ENCODE results near the gene ZC3H8. TPM values are rescaled to one million over a fixed set of nuclear protein-coding genes. Genes with fewer than 3 reads are reported as not detected.

Gene ZC3H8
- total RNA-seq, 1 donor from 2014 or later, result 7.5 TPM

DNA sequence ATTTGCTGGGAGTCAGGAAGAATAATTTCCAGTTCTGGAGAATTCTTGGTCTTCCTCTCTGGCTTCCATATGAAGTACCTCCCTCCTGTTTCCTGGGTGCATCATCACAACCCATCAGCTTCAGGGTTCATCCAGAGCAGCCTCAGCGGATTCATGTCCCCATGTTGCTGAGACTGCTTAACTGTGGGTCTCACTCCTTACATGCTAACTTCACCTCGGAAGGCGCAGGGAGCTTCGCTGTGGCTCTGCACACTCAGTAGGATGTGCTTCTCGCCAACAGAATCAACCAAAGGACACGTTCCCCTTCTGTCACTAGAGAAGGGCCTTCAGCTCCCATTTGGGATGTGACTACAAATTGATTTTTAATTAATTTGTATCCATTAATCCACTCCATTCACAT, 92.5 kb downstream of the ZC3H8 start:
- peaks cover 1% of the 10 kb centered on the region for H3K9me3 Mint-ChIP-seq (ENCODE audit: unreplicated experiment)
- Histone ChIP-seq H4K20me1 (ENCODE audit: insufficient read depth, low read length) (no peaks in the 10 kb centered on the region), H3K27ac (ENCODE audit: low read depth, low read length) (no peak overlapping the region), H2AFZ (ENCODE audit: low read depth, low read length) (no peak overlapping the region), H3K4me2 (ENCODE audit: low read length) (no peak overlapping the region), H3K9me3 (ENCODE audit: insufficient read depth, low read depth, low read length) (no peaks in the 10 kb centered on the region), H3K4me3 (ENCODE audit: insufficient read depth, low read depth, low read length) (no peak overlapping the region), H3K9ac (ENCODE audit: low read length) (no peak overlapping the region), H3K4me1 (ENCODE audit: insufficient read depth, low read length) (no peaks in the 10 kb centered on the region), H3K36me3 (ENCODE audit: insufficient read depth, low read length) (no peaks in the 10 kb centered on the region), H3K79me2 (ENCODE audit: insufficient read depth, low read length) (no peaks in the 10 kb centered on the region), H3K27me3 (ENCODE audit: insufficient read depth, low read length) (peaks cover 2% of the 10 kb centered on the region)
- peaks cover 5% of the 10 kb centered on the region for H3K4me1 Mint-ChIP-seq (ENCODE audit: low read depth, unreplicated experiment)
- TF ChIP-seq EZH2 (IDR thresholded peaks at IDR 0.05; ENCODE audit: insufficient read depth, low read length) (no peak), CTCF (IDR thresholded peaks at IDR 0.05; ENCODE audit: insufficient read depth, low read depth, low read length) (no peak)
- H3K27me3 Mint-ChIP-seq (ENCODE audit: low read depth, unreplicated experiment), result peaks cover 11% of the 10 kb centered on the region
- no peak overlapping the region for H3K27ac Mint-ChIP-seq (ENCODE audit: unreplicated experiment)
- FAIRE-seq, result no peak
- no peak for DNase-seq (ENCODE audit: low read depth)
- H3K36me3 Mint-ChIP-seq (ENCODE audit: low read depth, unreplicated experiment), result no peaks in the 10 kb centered on the region
- H3K4me3 Mint-ChIP-seq (ENCODE audit: unreplicated experiment), result no peak overlapping the region

Other genes with a start within 250 kb of the ZC3H8 start
- 27.2 and 30.2 TPM in 2 replicates for gene TMEM87B, start 199.8 kb downstream of the ZC3H8 start, total RNA-seq
- not detected in 2 replicates for gene FBLN7, start 116.7 kb downstream of the ZC3H8 start, total RNA-seq
- 3.9 and 7.4 TPM in 2 replicates for gene ZC3H6, start 20.6 kb upstream of the ZC3H8 start, total RNA-seq
- 9.6 and 11.6 TPM in 2 replicates for gene RGPD8, start 178.6 kb upstream of the ZC3H8 start, total RNA-seq
- gene TTL, start 227.1 kb upstream of the ZC3H8 start, total RNA-seq, result 51.6 and 58.1 TPM in 2 replicates

All from astrocyte (in vitro differentiated cells and primary cell).